ENCODE results near the gene SIPA1L3.

DNA sequence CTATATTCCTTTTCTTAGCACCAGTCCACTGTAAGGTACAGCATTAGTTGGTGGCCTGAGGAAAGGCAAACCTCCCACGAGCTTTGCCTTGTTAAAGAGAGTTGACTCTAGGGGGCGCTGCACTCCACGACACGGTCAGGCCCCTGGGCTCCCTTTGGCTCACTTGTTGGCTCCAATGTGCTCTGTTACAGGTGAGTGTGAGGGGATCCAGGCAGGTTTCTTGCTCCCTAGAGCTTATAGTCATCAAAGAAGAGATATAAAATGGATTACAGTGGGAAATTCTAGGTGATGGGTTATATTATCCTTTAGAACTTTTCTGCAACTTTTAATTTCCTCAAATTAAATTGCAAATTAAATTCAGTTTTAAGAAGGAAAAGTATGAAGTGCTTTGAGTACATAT lies 4.3 kb upstream of the SIPA1L3 start:
- peak; percentile 68 to 84 (median 78) for TF ChIP-seq CTCF (IDR thresholded peaks at IDR 0.05)
- TF ChIP-seq POLR2A (IDR thresholded peaks at IDR 0.05): no peak

Data from heart left ventricle (tissue), 13 donors.